Measurements from ENCODE around the gene RBM38. TPM values are rescaled to one million over a fixed set of nuclear protein-coding genes. Genes with fewer than 3 reads are reported as not detected.
A peak's percentile ranks its signal among the peaks of the same experiment; 100 is the strongest.

Gene RBM38
- total and polyA plus RNA-seq, 2 donors from 2014 or later, result 16.8 to 18.0 TPM

- H3K4me3 ChIP-seq (ENCODE audit: low read length in 3 of 3), result no peak overlapping the region
- H3K27me3 ChIP-seq (ENCODE audit: control insufficient read depth, insufficient read depth, low read length), result no peaks in the 10 kb centered on the region
- FAIRE-seq, result no peak
- H3K36me3 ChIP-seq (ENCODE audit: control insufficient read depth in 2 of 3, insufficient read depth in 3 of 3, low read length in 3 of 3), result peaks cover 12 to 88% (median 47%) of the 10 kb centered on the region in 3 donors
- H3K4me1 ChIP-seq (ENCODE audit: control insufficient read depth in 2 of 3, insufficient read depth in 2 of 3, low read depth in 1 of 3, low read length in 3 of 3), result no peaks in the 10 kb centered on the region
- DNase-seq, result peak in 1 of 5 donors; percentile 60
- no peak overlapping the region for H3K27ac ChIP-seq (ENCODE audit: low read depth in 2 of 2, low read length in 2 of 2)
- no peak for TF ChIP-seq CTCF (IDR thresholded peaks at IDR 0.05; ENCODE audit: borderline replicate concordance, extremely low read depth, insufficient read depth)
- H3K9ac ChIP-seq (ENCODE audit: low read length in 3 of 3), result no peak overlapping the region
- intact Hi-C loops (cut with DNase I), result no loop called here
- no peaks in the 10 kb centered on the region for H3K9me3 ChIP-seq (ENCODE audit: control insufficient read depth in 2 of 3, insufficient read depth in 1 of 3, low read length in 3 of 3)
Measured at GRCh38 chr20:57372581-57373350, 18.4 kb upstream of the RBM38 start.

DNA sequence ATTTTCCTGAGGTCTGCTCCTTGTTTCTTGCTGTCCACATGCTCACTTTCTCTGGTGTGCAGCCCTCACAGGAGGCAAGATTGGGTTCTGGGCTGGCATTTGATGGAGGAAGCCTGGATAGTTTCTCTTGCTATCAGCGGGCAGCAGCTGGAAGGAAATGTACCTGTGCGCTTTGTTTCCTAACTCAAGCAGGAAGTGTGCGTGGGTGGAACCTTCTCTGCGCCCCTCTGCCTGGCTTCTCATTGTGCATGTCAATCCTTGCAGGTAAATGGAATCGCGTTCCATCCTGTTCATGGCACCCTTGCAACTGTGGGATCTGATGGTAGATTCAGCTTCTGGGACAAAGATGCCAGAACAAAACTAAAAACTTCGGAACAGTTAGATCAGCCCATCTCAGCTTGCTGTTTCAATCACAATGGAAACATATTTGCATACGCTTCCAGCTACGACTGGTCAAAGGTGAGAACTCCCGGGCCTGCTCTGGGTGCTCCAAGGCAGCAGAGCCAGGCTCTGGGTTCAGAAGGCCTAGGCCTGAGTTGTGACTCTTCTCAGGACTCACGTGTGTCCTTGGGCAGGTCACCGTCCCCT is 16.8 kb upstream of the RBM38 start:
- intact Hi-C loops (cut with DNase I), result no loop called here
- FAIRE-seq (no peak), DNase-seq (peak in 1 of 5 donors; percentile 27)
- no peak overlapping the region for H3K27ac ChIP-seq (ENCODE audit: low read depth in 2 of 2, low read length in 2 of 2)
- H3K4me3 ChIP-seq (ENCODE audit: low read length in 3 of 3), result no peak overlapping the region
- no peak overlapping the region for H3K9ac ChIP-seq (ENCODE audit: low read length in 3 of 3)
- no peaks in the 10 kb centered on the region for H3K4me1 ChIP-seq (ENCODE audit: control insufficient read depth in 2 of 3, insufficient read depth in 2 of 3, low read depth in 1 of 3, low read length in 3 of 3)
- no peaks in the 10 kb centered on the region for H3K9me3 ChIP-seq (ENCODE audit: control insufficient read depth in 2 of 3, insufficient read depth in 1 of 3, low read length in 3 of 3)
- no peak for TF ChIP-seq CTCF (IDR thresholded peaks at IDR 0.05; ENCODE audit: borderline replicate concordance, extremely low read depth, insufficient read depth)
- H3K36me3 ChIP-seq (ENCODE audit: control insufficient read depth in 2 of 3, insufficient read depth in 3 of 3, low read length in 3 of 3), result peaks cover 8 to 79% (median 36%) of the 10 kb centered on the region in 3 donors
- no peaks in the 10 kb centered on the region for H3K27me3 ChIP-seq (ENCODE audit: control insufficient read depth, insufficient read depth, low read length)

DNA sequence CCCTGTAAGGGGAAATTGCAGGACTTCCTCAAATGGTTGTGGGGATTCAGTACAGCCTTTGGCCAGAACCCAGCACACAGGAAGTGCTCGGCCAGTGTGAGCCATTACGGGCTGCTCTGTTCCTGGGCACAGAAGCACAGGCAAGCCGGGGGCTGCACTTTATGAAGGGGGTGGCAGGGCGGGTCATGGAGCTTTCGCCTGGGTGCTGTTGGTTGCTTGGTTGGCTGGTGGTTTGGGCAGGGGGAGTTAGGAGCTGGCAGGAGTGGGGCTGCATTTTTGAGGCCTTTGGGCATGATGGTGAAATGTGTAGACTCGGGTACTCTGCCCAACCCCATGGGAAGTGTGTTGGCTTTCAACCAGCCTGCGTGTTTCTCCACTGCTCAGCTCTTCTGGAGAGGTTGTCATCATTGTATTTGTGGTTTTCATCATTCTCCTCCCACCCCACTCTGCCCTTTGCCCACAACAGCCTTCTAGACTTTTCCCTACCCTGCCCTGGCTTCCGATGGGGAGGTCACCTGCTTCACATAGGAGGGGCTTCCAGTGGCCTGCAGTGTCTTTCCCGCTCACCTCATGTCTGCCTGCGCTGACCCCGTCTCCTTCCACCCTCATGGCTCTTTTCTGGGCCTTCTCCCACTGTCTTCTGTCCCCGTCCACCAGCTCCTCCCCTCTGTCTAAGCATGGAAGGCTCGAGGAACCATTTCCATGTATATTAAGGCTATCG is 16.1 kb upstream of the RBM38 start:
- Histone ChIP-seq H3K9me3 (ENCODE audit: control insufficient read depth in 2 of 3, insufficient read depth in 1 of 3, low read length in 3 of 3) (no peaks in the 10 kb centered on the region), H3K36me3 (ENCODE audit: control insufficient read depth in 2 of 3, insufficient read depth in 3 of 3, low read length in 3 of 3) (peaks cover 7 to 73% (median 29%) of the 10 kb centered on the region in 3 donors), H3K9ac (ENCODE audit: low read length in 3 of 3) (no peak overlapping the region), H3K27ac (ENCODE audit: low read depth in 2 of 2, low read length in 2 of 2) (no peak overlapping the region), H3K4me3 (ENCODE audit: low read length in 3 of 3) (no peak overlapping the region), H3K27me3 (ENCODE audit: control insufficient read depth, insufficient read depth, low read length) (no peaks in the 10 kb centered on the region), H3K4me1 (ENCODE audit: control insufficient read depth in 2 of 3, insufficient read depth in 2 of 3, low read depth in 1 of 3, low read length in 3 of 3) (no peaks in the 10 kb centered on the region)
- no peak for TF ChIP-seq CTCF (IDR thresholded peaks at IDR 0.05; ENCODE audit: borderline replicate concordance, extremely low read depth, insufficient read depth)
- DNase-seq, result peak in 1 of 5 donors; percentile 66
- intact Hi-C loops (cut with DNase I), result loop anchor here (5.0 kb wide), 1 partner anchor 117 kb away; no protein-coding TSS in a partner anchor
- FAIRE-seq, result no peak

Measured in kidney (tissue), 14 donors.